ENCODE data around the gene ALDH3A1.
A peak's percentile ranks its signal among the peaks of the same experiment; 100 is the strongest.

ALDH3A1 gene

DNA sequence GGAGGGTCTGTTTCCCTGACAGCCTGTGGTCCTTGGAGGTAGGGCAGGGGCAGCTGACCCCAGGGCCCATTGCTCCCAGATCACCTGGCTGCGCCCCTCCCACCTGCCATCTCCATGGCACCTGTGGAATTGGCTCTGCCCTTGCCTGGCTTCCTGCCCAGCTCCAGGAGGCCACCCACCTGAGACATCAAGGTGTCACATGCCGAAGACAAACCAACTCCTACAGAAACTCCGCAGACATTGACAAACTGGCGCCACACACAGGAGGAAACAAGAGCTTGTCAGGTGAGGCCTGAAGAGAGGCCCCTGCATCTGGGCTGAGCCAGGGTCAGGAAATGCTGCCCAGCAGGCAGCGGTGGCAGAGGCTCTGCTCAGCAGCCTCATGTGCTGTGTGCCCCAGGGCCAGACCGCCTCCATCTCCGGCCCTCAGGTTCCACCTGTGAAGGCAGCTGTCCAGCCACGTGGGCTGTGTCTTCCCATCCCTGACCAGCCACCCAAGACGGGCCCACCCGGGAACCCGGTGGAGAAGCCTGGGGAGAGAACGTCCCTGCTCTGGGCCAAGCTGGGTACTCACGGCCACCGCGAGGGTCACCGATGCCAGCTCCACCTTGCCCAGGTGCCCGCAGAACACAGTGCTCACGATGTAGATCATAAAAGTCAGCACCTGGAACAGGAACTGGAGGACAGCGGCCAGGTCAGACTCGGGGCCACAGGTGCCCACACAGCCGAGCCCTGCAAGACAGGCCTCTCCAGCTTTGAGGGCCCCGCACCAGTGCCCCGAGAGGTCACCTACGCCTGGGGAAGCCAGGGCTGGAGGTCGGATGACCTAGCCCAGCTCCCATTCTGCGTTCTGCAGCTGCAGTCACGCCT lies 33.3 kb downstream of the ALDH3A1 start:
- no peak for TF ChIP-seq CTCF (IDR thresholded peaks at IDR 0.05; ENCODE audit: insufficient read depth, low read depth, low read length, missing control alignments)
- DNase-seq (ENCODE audit: low read depth): no peak
- no peak overlapping the region for H3K4me3 ChIP-seq (ENCODE audit: low read depth, low read length)

- H3K4me3 ChIP-seq (ENCODE audit: low read depth, low read length): no peak overlapping the region
- TF ChIP-seq CTCF (IDR thresholded peaks at IDR 0.05; ENCODE audit: insufficient read depth, low read depth, low read length, missing control alignments): no peak
- DNase-seq (ENCODE audit: low read depth): no peak
These were observed 34.2 kb downstream of the ALDH3A1 start for GRCh38 chr17:19713901-19714361.

DNA sequence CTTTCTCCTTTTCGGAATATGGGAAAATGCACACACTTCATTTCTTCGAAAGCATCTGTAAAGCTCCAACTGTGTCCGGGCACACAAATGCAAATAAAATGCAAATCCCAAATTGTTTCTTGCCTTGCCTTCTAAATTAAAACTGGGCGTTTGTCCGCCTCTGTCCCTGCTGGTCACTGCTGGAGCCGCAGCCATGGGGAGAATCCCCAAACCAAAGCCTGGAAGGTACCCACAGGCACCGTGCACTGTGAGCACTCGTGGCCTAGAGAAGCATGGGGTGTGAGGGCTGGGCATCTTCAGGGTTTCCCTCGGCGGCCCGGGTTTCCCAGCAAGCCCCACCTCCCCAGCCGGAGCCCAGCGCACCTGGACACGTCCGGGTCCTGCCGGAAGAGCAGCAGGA lies 34.6 kb downstream of the ALDH3A1 start:
- peak; percentile 5 for TF ChIP-seq CTCF (IDR thresholded peaks at IDR 0.05; ENCODE audit: insufficient read depth, low read depth, low read length, missing control alignments)
- no peak for DNase-seq (ENCODE audit: low read depth)
- H3K4me3 ChIP-seq (ENCODE audit: low read depth, low read length): no peak overlapping the region

DNA sequence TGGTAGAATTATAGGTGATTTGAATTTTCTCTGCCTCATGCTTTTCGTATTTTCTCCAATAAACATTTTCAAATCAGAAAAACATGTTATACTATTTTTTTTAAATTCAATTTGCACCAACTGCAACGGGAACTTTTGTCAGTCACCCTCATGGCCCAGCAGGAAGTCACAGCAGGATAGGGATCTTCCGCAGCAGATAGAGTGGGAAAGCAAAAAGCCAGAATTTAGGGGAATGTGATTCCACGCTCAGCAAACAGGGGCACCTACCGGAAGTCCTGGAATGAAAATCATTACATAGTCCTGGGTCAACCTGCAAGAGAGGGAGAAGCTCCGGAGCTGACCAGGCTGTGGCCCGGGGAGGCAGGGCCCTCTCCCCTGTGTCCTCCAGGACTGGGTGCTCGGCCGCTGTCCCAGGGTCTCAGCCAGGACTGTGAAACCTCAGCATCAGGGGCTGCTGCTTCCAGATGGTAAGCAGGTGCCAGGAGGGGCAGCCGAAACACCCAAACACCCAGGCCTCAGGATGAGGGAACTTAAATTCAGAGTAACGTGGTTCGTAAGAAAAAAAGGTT lies 35.6 kb downstream of the ALDH3A1 start:
- H3K4me3 ChIP-seq (ENCODE audit: low read depth, low read length): no peak overlapping the region
- DNase-seq (ENCODE audit: low read depth): no peak
- TF ChIP-seq CTCF (IDR thresholded peaks at IDR 0.05; ENCODE audit: insufficient read depth, low read depth, low read length, missing control alignments): no peak

DNA sequence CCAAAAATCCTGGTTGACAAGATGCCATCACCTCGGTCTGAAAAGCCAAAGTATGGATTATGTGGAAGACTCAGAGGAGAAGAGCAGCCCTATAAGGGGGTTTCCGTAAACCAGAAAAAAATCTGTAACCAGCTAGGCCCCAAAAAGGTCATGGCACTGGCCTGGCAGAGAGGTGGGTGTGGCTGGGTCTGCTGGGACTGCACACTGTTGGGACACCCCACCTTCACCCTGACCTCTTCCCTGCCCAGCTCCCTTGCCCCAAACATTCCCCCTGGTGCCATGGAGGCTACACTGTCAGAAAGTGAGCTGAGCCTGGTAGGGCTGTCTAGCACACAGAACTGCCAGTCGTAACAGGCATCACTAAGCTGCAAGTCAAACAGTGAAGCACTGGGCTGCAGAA lies 38.3 kb downstream of the ALDH3A1 start:
- no peak overlapping the region for H3K4me3 ChIP-seq (ENCODE audit: low read depth, low read length)
- TF ChIP-seq CTCF (IDR thresholded peaks at IDR 0.05; ENCODE audit: insufficient read depth, low read depth, low read length, missing control alignments): no peak

GRCh38 chr17:19708431-19709175 lies 39.5 kb downstream of the ALDH3A1 start:
- no peak for TF ChIP-seq CTCF (IDR thresholded peaks at IDR 0.05; ENCODE audit: insufficient read depth, low read depth, low read length, missing control alignments)
- DNase-seq (ENCODE audit: low read depth): no peak
- no peak overlapping the region for H3K4me3 ChIP-seq (ENCODE audit: low read depth, low read length)

More for the DNA sequence above, 38.3 kb downstream of the ALDH3A1 start:
- DNase-seq (ENCODE audit: low read depth): no peak

All from GM12865 (cell line).